Astrocyte (in vitro differentiated cells and primary cell): ENCODE measurements around the gene CCDC196. TPM values are rescaled to one million over a fixed set of nuclear protein-coding genes. Genes with fewer than 3 reads are reported as not detected.
"Not testable (repeated sequence)": the region's sequence is repeated elsewhere in the genome, so short reads cannot be mapped to it uniquely, and the experiment has no call there.

Source experiments
- DNase-seq: peaks from one replicate; pipeline ENCODE4 v3.0.0-alpha.2; 2010; ENCODE audit warnings: low read depth
- FAIRE-seq: peaks from 2 replicates; lab custom pipeline; 2011; peaks lifted over from hg19 to GRCh38; lab: Jason Lieb, UNC
- H2AFZ ChIP-seq: 2 replicates; pipeline ENCODE4 v1.6.0; 2012; ENCODE audit warnings: low read depth, low read length, inconsistent platforms
- H3K27ac ChIP-seq: 2 replicates; pipeline ENCODE4 v1.5.1; 2011; ENCODE audit warnings: low read depth, low read length, inconsistent platforms
- H3K27me3 ChIP-seq: 2 replicates; pipeline ENCODE4 v1.6.0; 2011; ENCODE audit warnings: low read length, inconsistent platforms; ENCODE audit not compliant: insufficient read depth
- H3K36me3 ChIP-seq: 2 replicates; pipeline ENCODE4 v1.5.1; 2011; ENCODE audit warnings: low read length, inconsistent platforms; ENCODE audit not compliant: insufficient read depth
- H3K4me1 ChIP-seq: 2 replicates; pipeline ENCODE4 v1.5.1; 2011; ENCODE audit warnings: low read length, inconsistent platforms; ENCODE audit not compliant: insufficient read depth
- H3K4me2 ChIP-seq: 2 replicates; pipeline ENCODE4 v1.6.0; 2012; ENCODE audit warnings: low read length, inconsistent platforms
- H3K4me3 ChIP-seq: 2 replicates; pipeline ENCODE4 v1.5.1; 2011; ENCODE audit warnings: low read depth, mild to moderate bottlenecking, low read length, inconsistent platforms; ENCODE audit not compliant: insufficient read depth
- H3K79me2 ChIP-seq: 2 replicates; pipeline ENCODE4 v1.6.0; 2012; ENCODE audit warnings: mild to moderate bottlenecking, low read length, inconsistent platforms; ENCODE audit not compliant: insufficient read depth
- H3K9ac ChIP-seq: 2 replicates; pipeline ENCODE4 v1.6.0; 2012; ENCODE audit warnings: mild to moderate bottlenecking, low read length, inconsistent platforms
- H3K9me3 ChIP-seq: 2 replicates; pipeline ENCODE4 v1.5.1; 2012; ENCODE audit warnings: low read depth, mild to moderate bottlenecking, low read length, inconsistent platforms; ENCODE audit not compliant: insufficient read depth
- H4K20me1 ChIP-seq: 2 replicates; pipeline ENCODE4 v1.6.0; 2012; ENCODE audit warnings: low read length, inconsistent platforms; ENCODE audit not compliant: insufficient read depth
- H3K27ac Mint-ChIP-seq: one replicate; pipeline ENCODE4 v1.8.0; 2021; ENCODE audit warnings: mild to moderate bottlenecking, mixed read lengths; ENCODE audit not compliant: unreplicated experiment
- H3K27me3 Mint-ChIP-seq: one replicate; pipeline ENCODE4 v1.8.0; 2021; ENCODE audit warnings: low read depth, mixed read lengths; ENCODE audit not compliant: unreplicated experiment
- H3K36me3 Mint-ChIP-seq: one replicate; pipeline ENCODE4 v1.8.0; 2021; ENCODE audit warnings: low read depth, mixed read lengths; ENCODE audit not compliant: unreplicated experiment
- H3K4me1 Mint-ChIP-seq: one replicate; pipeline ENCODE4 v1.8.0; 2021; ENCODE audit warnings: low read depth, mixed read lengths; ENCODE audit not compliant: unreplicated experiment
- H3K4me3 Mint-ChIP-seq: one replicate; pipeline ENCODE4 v1.8.0; 2021; ENCODE audit warnings: mild to moderate bottlenecking, moderate library complexity, mixed read lengths; ENCODE audit not compliant: unreplicated experiment
- H3K9me3 Mint-ChIP-seq: one replicate; pipeline ENCODE4 v1.8.0; 2021; ENCODE audit warnings: mild to moderate bottlenecking, mixed read lengths; ENCODE audit not compliant: unreplicated experiment
- EZH2 ChIP-seq: IDR thresholded peaks from 2 replicates; pipeline ENCODE4 v1.6.1; 2012; ENCODE audit warnings: mild to moderate bottlenecking, low read length, inconsistent platforms; ENCODE audit not compliant: insufficient read depth
- total RNA-seq: library from RNA; stranded (reverse); gene quantifications from 2 replicates; pipeline ENCODE4 v1.2.1, GENCODE V29; 2021
- TF ChIP-seq, protein P1 (sequence below): IDR thresholded peaks from 2 replicates; pipeline ENCODE4 v1.5.1; 2011; ENCODE audit warnings: low read depth, mild to moderate bottlenecking, inconsistent platforms, low read length, moderate library complexity; ENCODE audit not compliant: insufficient read depth

The CCDC196 gene
- total RNA-seq, 1 donor from 2014 or later: not detected

DNA sequence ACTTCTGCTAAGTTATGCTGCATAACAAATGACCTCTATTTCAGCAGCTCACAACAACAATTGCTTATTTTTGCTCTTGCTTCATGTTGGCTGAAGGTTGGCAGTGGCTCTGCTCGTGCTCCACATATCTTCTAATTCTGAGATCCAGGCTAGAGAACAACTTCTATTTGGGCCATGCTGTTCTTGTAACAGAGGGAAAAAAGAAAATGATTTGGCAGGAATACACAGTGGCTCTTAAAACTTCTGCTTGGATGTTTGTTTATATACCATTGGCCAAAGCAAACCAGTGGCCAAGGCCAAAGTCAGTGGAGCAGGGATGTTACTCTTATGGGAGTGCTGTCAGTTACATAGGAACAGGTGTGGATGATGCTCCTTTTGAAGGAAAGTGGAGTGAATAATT, 53.9 kb downstream of the CCDC196 start:
- FAIRE-seq: no peak
- H3K4me3 Mint-ChIP-seq: no peak overlapping the region
- Histone ChIP-seq H3K27ac (no peak overlapping the region), H4K20me1 (peaks cover 18% of the 10 kb centered on the region), H2AFZ (no peak overlapping the region), H3K79me2 (peaks cover 3% of the 10 kb centered on the region), H3K4me1 (no peaks in the 10 kb centered on the region), H3K4me3 (no peak overlapping the region), H3K27me3 (no peaks in the 10 kb centered on the region), H3K36me3 (no peaks in the 10 kb centered on the region), H3K9ac (no peak overlapping the region), H3K9me3 (no peaks in the 10 kb centered on the region), H3K4me2 (no peak overlapping the region)
- H3K36me3 Mint-ChIP-seq: no peaks in the 10 kb centered on the region
- H3K4me1 Mint-ChIP-seq: no peaks in the 10 kb centered on the region
- TF ChIP-seq, protein P1, sequence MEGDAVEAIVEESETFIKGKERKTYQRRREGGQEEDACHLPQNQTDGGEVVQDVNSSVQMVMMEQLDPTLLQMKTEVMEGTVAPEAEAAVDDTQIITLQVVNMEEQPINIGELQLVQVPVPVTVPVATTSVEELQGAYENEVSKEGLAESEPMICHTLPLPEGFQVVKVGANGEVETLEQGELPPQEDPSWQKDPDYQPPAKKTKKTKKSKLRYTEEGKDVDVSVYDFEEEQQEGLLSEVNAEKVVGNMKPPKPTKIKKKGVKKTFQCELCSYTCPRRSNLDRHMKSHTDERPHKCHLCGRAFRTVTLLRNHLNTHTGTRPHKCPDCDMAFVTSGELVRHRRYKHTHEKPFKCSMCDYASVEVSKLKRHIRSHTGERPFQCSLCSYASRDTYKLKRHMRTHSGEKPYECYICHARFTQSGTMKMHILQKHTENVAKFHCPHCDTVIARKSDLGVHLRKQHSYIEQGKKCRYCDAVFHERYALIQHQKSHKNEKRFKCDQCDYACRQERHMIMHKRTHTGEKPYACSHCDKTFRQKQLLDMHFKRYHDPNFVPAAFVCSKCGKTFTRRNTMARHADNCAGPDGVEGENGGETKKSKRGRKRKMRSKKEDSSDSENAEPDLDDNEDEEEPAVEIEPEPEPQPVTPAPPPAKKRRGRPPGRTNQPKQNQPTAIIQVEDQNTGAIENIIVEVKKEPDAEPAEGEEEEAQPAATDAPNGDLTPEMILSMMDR: no peak
- TF ChIP-seq EZH2: no peak
- H3K27ac Mint-ChIP-seq: no peak overlapping the region
- DNase-seq: no peak
- peaks cover 1% of the 10 kb centered on the region for H3K9me3 Mint-ChIP-seq
- H3K27me3 Mint-ChIP-seq: no peaks in the 10 kb centered on the region

DNA sequence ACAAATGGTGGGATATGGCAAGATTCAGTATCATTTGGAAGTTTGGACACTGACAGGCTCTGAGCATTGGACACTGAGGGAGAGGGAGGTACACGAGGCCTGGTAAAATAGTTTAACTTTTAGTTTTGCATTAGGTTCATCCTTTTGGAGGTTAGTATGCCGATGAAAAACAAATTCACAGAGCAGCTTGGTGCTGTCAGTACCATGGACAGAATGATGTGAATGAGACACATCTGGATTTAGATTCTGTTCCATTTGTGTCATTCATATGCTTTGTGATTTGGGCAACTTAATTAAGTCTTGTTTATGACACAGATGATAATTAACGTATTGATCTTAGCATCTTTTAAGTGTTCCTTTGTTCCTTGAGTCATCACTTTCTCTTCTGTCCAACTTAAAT, 55.5 kb downstream of the CCDC196 start:
- Mint-ChIP-seq H3K27ac (no peak overlapping the region), H3K4me3 (no peak overlapping the region), H3K9me3 (peaks cover 1% of the 10 kb centered on the region), H3K27me3 (no peaks in the 10 kb centered on the region), H3K4me1 (no peaks in the 10 kb centered on the region), H3K36me3 (no peaks in the 10 kb centered on the region)
- peaks cover 18% of the 10 kb centered on the region for H4K20me1 ChIP-seq
- TF ChIP-seq, protein P1: no peak
- no peak for TF ChIP-seq EZH2
- FAIRE-seq: no peak
- no peak for DNase-seq
- H3K9ac ChIP-seq: no peak overlapping the region
- H3K27me3 ChIP-seq: no peaks in the 10 kb centered on the region
- H3K9me3 ChIP-seq: no peaks in the 10 kb centered on the region
- no peak overlapping the region for H3K4me2 ChIP-seq
- H3K36me3 ChIP-seq: no peaks in the 10 kb centered on the region
- H3K27ac ChIP-seq: no peak overlapping the region
- no peak overlapping the region for H3K4me3 ChIP-seq
- no peak overlapping the region for H2AFZ ChIP-seq
- peaks cover 3% of the 10 kb centered on the region for H3K79me2 ChIP-seq
- H3K4me1 ChIP-seq: no peaks in the 10 kb centered on the region

DNA sequence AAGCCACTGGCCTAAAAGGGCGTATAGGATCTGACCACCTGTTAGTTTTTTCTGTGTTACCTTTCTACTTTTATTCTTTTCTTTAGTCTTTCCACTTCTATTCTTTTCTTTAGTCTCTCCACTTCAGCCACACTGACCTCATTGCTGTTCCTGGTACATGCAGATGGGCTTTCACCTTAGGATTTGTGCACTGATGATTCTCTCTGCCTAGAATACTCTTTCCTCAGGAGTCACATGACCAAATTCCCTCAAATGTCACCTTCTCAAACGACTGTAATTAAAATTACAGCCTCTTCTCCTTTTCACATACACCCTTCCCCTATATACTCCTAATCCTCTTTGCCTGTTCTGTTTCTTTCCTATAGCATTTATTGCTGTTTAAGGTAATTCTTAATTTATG, 57.8 kb downstream of the CCDC196 start:
- H3K4me2 ChIP-seq: no peak overlapping the region
- no peak overlapping the region for H3K4me3 ChIP-seq
- H3K4me1 Mint-ChIP-seq: no peaks in the 10 kb centered on the region
- H3K27me3 ChIP-seq: no peaks in the 10 kb centered on the region
- no peak overlapping the region for H3K27ac Mint-ChIP-seq
- no peaks in the 10 kb centered on the region for H3K27me3 Mint-ChIP-seq
- H3K9me3 ChIP-seq: no peaks in the 10 kb centered on the region
- H3K4me3 Mint-ChIP-seq: no peak overlapping the region
- no peak for FAIRE-seq
- H3K27ac ChIP-seq: no peak overlapping the region
- no peak overlapping the region for H3K9ac ChIP-seq
- no peaks in the 10 kb centered on the region for H3K79me2 ChIP-seq
- no peaks in the 10 kb centered on the region for H3K36me3 Mint-ChIP-seq
- H3K36me3 ChIP-seq: no peaks in the 10 kb centered on the region
- H3K9me3 Mint-ChIP-seq: peaks cover 4% of the 10 kb centered on the region
- DNase-seq: no peak
- H2AFZ ChIP-seq: no peak overlapping the region
- no peak for TF ChIP-seq EZH2
- TF ChIP-seq, protein P1: no peak
- no peaks in the 10 kb centered on the region for H3K4me1 ChIP-seq
- peaks cover 13% of the 10 kb centered on the region for H4K20me1 ChIP-seq

DNA sequence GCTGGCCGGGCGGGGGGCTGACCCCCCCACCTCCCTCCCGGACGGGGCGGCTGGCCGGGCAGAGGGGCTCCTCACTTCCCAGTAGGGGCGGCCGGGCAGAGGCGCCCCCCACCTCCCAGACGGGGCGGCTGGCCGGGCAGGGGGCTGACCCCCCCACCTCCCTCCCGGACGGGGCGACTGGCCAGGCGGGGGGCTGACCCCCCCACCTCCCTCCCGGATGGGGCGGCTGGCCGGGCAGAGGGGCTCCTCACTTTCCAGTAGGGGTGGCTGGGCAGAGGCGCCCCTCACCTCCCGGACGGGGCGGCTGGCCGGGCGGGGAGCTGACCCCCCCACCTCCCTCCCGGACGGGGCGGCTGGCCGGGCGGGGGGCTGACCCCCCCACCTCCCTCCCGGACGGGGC, 59.0 kb downstream of the CCDC196 start:
- H2AFZ ChIP-seq, DNase-seq, H3K9me3 Mint-ChIP-seq, H3K9me3 ChIP-seq, H3K4me3 Mint-ChIP-seq, H3K4me1 ChIP-seq, H3K27ac Mint-ChIP-seq, H3K79me2 ChIP-seq, FAIRE-seq, H3K36me3 ChIP-seq, H3K4me3 ChIP-seq, H3K27me3 ChIP-seq, H3K36me3 Mint-ChIP-seq, H3K9ac ChIP-seq, H3K27me3 Mint-ChIP-seq, H3K4me2 ChIP-seq, H3K27ac ChIP-seq, H3K4me1 Mint-ChIP-seq: not testable (repeated sequence)
- H4K20me1 ChIP-seq: peaks cover 10% of the 10 kb centered on the region
